H1 (cell line): ENCODE results near the gene PRR23E. TPM values are rescaled to one million over a fixed set of nuclear protein-coding genes. Genes with fewer than 3 reads are reported as not detected.

ENCODE experiments used
- CTCF ChIA-PET: fragments of 300-600 bp; sonication (Branson Sonifier 250); formaldehyde crosslinking; loops from one replicate; lab custom pipeline; 2021; ENCODE audit not compliant: partially characterized antibody; lab: Charles Lee
- POLR2A ChIA-PET: fragments of 300-600 bp; sonication (Branson Sonifier 250); formaldehyde crosslinking; loops from one replicate; lab custom pipeline; 2021; ENCODE audit warnings: inconsistent platforms; ENCODE audit not compliant: partially characterized antibody; lab: Charles Lee
- DNase-seq, 2 experiments: peaks; one replicate each; pipeline versions ENCODE4 v3.0.0 to v3.0.0-alpha.2; 2010 to 2022; ENCODE audit warnings: low spot score in 2 of 2, low read depth in 1 of 2, mixed read lengths in 1 of 2
- FAIRE-seq: peaks from 2 replicates; lab custom pipeline; 2011; peaks lifted over from hg19 to GRCh38; lab: Jason Lieb, UNC
- H2AFZ ChIP-seq: 2 replicates; pipeline ENCODE4 v1.8.1; 2012; ENCODE audit warnings: low read length, inconsistent platforms
- H2AK5ac ChIP-seq: 2 replicates; pipeline ENCODE4 v1.6.1; 2013; ENCODE audit warnings: low read depth, low read length
- H2BK120ac ChIP-seq: replicated peaks from 2 replicates; pipeline ENCODE3; 2013; ENCODE audit warnings: low read depth, low read length, inconsistent platforms
- H2BK12ac ChIP-seq: 2 replicates; pipeline ENCODE4 v1.6.1; 2013; ENCODE audit warnings: low read depth, low read length
- H2BK15ac ChIP-seq: 2 replicates; pipeline ENCODE4 v1.6.1; 2013; ENCODE audit warnings: low read length
- H2BK20ac ChIP-seq: 2 replicates; pipeline ENCODE4 v1.6.1; 2013; ENCODE audit warnings: low read length
- H2BK5ac ChIP-seq: 2 replicates; pipeline ENCODE4 v1.6.1; 2013; ENCODE audit warnings: low read depth, low read length
- H3K14ac ChIP-seq: 2 replicates; pipeline ENCODE4 v1.6.1; 2013; ENCODE audit warnings: inconsistent platforms; ENCODE audit not compliant: insufficient read length
- H3K18ac ChIP-seq: 2 replicates; pipeline ENCODE4 v1.6.1; 2013; ENCODE audit warnings: low read length; ENCODE audit errors: extremely low read depth
- H3K23ac ChIP-seq: 2 replicates; pipeline ENCODE4 v1.6.1; 2013; ENCODE audit warnings: inconsistent platforms; ENCODE audit not compliant: insufficient read length
- H3K23me2 ChIP-seq: 2 replicates; pipeline ENCODE4 v1.6.1; 2013; ENCODE audit warnings: low read depth, low read length
- H3K27ac ChIP-seq: 2 replicates; pipeline ENCODE4 v1.6.1; 2011; ENCODE audit warnings: low read depth, low read length, inconsistent platforms
- H3K27me3 ChIP-seq, 4 experiments: replicated peaks in 1 of 4; 1 replicate in 1 of 4; 2 replicates in 3 of 4; pipeline versions ENCODE4 v1.6.1 to v1.8.1; 2011 to 2013; ENCODE audit warnings: low read length in 3 of 4, mild to moderate bottlenecking in 3 of 4, inconsistent platforms in 2 of 4, mixed read lengths in 2 of 4, moderate library complexity in 1 of 4; ENCODE audit not compliant: control insufficient read depth in 3 of 4, insufficient read depth in 3 of 4; ENCODE audit errors: extremely low read depth in 1 of 4
- H3K36me3 ChIP-seq, 4 experiments: 2 replicates each; pipeline versions ENCODE4 v1.6.1 to v1.8.1; 2011 to 2013; ENCODE audit warnings: mild to moderate bottlenecking in 4 of 4, low read length in 3 of 4, moderate library complexity in 2 of 4, control low read depth in 1 of 4, inconsistent platforms in 1 of 4; ENCODE audit not compliant: insufficient read depth in 4 of 4, control insufficient read depth in 2 of 4
- H3K4ac ChIP-seq: replicated peaks from 2 replicates; pipeline ENCODE3; 2013; ENCODE audit warnings: low read length, low read depth, mixed read lengths, inconsistent platforms; ENCODE audit not compliant: insufficient read length
- H3K4me1 ChIP-seq, 4 experiments: replicated peaks in 1 of 4; 1 replicate in 1 of 4; 2 replicates in 3 of 4; pipeline versions ENCODE4 v1.6.1 to v1.8.1; 2011 to 2013; ENCODE audit warnings: low read length in 3 of 4, inconsistent platforms in 2 of 4, mixed read lengths in 1 of 4; ENCODE audit not compliant: insufficient read depth in 4 of 4, control insufficient read depth in 3 of 4
- H3K4me2 ChIP-seq, 2 experiments: 2 replicates each; pipeline versions ENCODE4 v1.6.1 to v1.8.1; 2011 to 2013; ENCODE audit warnings: low read depth in 2 of 2, low read length in 2 of 2, control low read depth in 1 of 2, inconsistent platforms in 1 of 2, mild to moderate bottlenecking in 1 of 2; ENCODE audit not compliant: insufficient read depth in 1 of 2
- H3K4me3 ChIP-seq, 4 experiments: fragments of 200-600, 300-600 bp in 1 of 4; sonication (generic), shearing (Covaris generic), sonication (Bioruptor Twin) in 1 of 4; 2 replicates each; pipeline versions ENCODE4 v1.5.1 to v1.8.1; 2011 to 2016; ENCODE audit warnings: low read length in 4 of 4, low read depth in 3 of 4, control low read depth in 2 of 4, inconsistent platforms in 2 of 4, mild to moderate bottlenecking in 2 of 4, mixed read lengths in 1 of 4, moderate library complexity in 1 of 4; ENCODE audit not compliant: insufficient read depth in 2 of 4; ENCODE audit errors: extremely low read depth in 1 of 4
- H3K56ac ChIP-seq: replicated peaks from 2 replicates; pipeline ENCODE3; 2013; ENCODE audit warnings: low read depth, mild to moderate bottlenecking, mixed read lengths, low read length, inconsistent platforms; ENCODE audit not compliant: insufficient read length
- H3K79me1 ChIP-seq: 2 replicates; pipeline ENCODE4 v1.6.1; 2013; ENCODE audit warnings: low read depth, low read length, control low read depth
- H3K79me2 ChIP-seq, 2 experiments: 2 replicates each; pipeline versions ENCODE4 v1.6.1 to v1.8.1; 2012 to 2013; ENCODE audit warnings: low read length in 2 of 2, mild to moderate bottlenecking in 2 of 2, inconsistent platforms in 1 of 2; ENCODE audit not compliant: insufficient read depth in 2 of 2, control insufficient read depth in 1 of 2
- H3K9ac ChIP-seq, 4 experiments: replicated peaks in 1 of 4; 1 replicate in 1 of 4; 2 replicates in 3 of 4; pipeline versions ENCODE4 v1.6.1 to v1.8.1; 2011 to 2013; ENCODE audit warnings: low read depth in 3 of 4, low read length in 3 of 4, control low read depth in 2 of 4, mild to moderate bottlenecking in 2 of 4, moderate library complexity in 2 of 4, inconsistent platforms in 1 of 4; ENCODE audit errors: extremely low read depth in 1 of 4
- H3K9me3 ChIP-seq, 2 experiments: 2 replicates each; pipeline versions ENCODE4 v1.6.1 to v1.8.1; 2012 to 2013; ENCODE audit warnings: mild to moderate bottlenecking in 2 of 2, moderate library complexity in 2 of 2, control low read depth in 1 of 2, inconsistent platforms in 1 of 2, low read depth in 1 of 2, low read length in 1 of 2, mixed read lengths in 1 of 2; ENCODE audit not compliant: insufficient read depth in 2 of 2
- H4K20me1 ChIP-seq, 2 experiments: replicated peaks in 1 of 2; 2 replicates each; pipeline versions ENCODE3 to v1.8.1; 2011 to 2013; ENCODE audit warnings: inconsistent platforms in 2 of 2, low read length in 2 of 2, mild to moderate bottlenecking in 1 of 2; ENCODE audit not compliant: insufficient read depth in 2 of 2, control insufficient read depth in 1 of 2
- H4K5ac ChIP-seq: 2 replicates; pipeline ENCODE4 v1.6.1; 2013; ENCODE audit warnings: low read length, low read depth, mixed read lengths, inconsistent platforms; ENCODE audit not compliant: insufficient read length
- H4K8ac ChIP-seq: 2 replicates; pipeline ENCODE4 v1.8.0; 2013; ENCODE audit warnings: mild to moderate bottlenecking, moderate library complexity, low read length, inconsistent platforms; ENCODE audit not compliant: insufficient read depth; ENCODE audit errors: extremely low read depth
- H4K91ac ChIP-seq: replicated peaks from 2 replicates; pipeline ENCODE3; 2013; ENCODE audit warnings: low read length, mixed read lengths, inconsistent platforms; ENCODE audit not compliant: insufficient read length
- ATF2 ChIP-seq: IDR thresholded peaks from 2 replicates; pipeline ENCODE4 v1.6.1; 2012; ENCODE audit warnings: low read length, inconsistent platforms
- CBX5 ChIP-seq: fragments of 300-800, 300-1000 bp; sonication (generic); IDR thresholded peaks from 2 replicates; pipeline ENCODE4 v1.7.1; 2016; ENCODE audit warnings: antibody characterized with exemption, low read length, low read depth
- CEBPB ChIP-seq: IDR thresholded peaks from 2 replicates; pipeline ENCODE4 v1.6.1; 2012; ENCODE audit warnings: low read depth, low read length
- CHD1 ChIP-seq: IDR thresholded peaks from 2 replicates; pipeline ENCODE4 v1.6.1; 2012; ENCODE audit warnings: low read depth, low read length, improper control_type of control experiment
- E2F6 ChIP-seq: IDR thresholded peaks from 2 replicates; pipeline ENCODE4 v1.6.1; 2012; ENCODE audit warnings: inconsistent platforms
- FOSL1 ChIP-seq: IDR thresholded peaks from 2 replicates; pipeline ENCODE4 v1.6.1; 2011; ENCODE audit warnings: mild to moderate bottlenecking, low read depth, low read length, moderate library complexity; ENCODE audit not compliant: insufficient read depth
- PHF8 ChIP-seq: fragments of 200-600 bp; sonication (generic); conservative IDR thresholded peaks from 2 replicates; pipeline ENCODE4 v1.7.1; 2012; ENCODE audit warnings: low read depth, mild to moderate bottlenecking, inconsistent platforms, low read length, moderate library complexity
- RXRA ChIP-seq: IDR thresholded peaks from 2 replicates; pipeline ENCODE4 v1.6.1; 2011; ENCODE audit warnings: low read depth, mild to moderate bottlenecking, low read length, moderate library complexity; ENCODE audit not compliant: insufficient read depth
- SP2 ChIP-seq: IDR thresholded peaks from 2 replicates; pipeline ENCODE4 v1.6.1; 2012; ENCODE audit warnings: mild to moderate bottlenecking, low read length, inconsistent platforms
- TAF1 ChIP-seq: IDR thresholded peaks from 2 replicates; pipeline ENCODE4 v1.6.1; 2011; ENCODE audit warnings: mild to moderate bottlenecking, low read depth, low read length
- TCF12 ChIP-seq: IDR thresholded peaks from 2 replicates; pipeline ENCODE4 v1.6.1; 2011; ENCODE audit warnings: low read depth, mild to moderate bottlenecking, low read length
- WGBS, 2 experiments: shearing (Covaris generic) in 1 of 2; methylation state at CpG; one replicate each; pipeline versions ENCODE4 v1.1.6 to v1.1.7; 2013 to 2015; ENCODE audit warnings: low lambda C conversion rate in 2 of 2, mixed read lengths in 2 of 2, inconsistent platforms in 1 of 2, low coverage in 1 of 2, missing lambda C conversion rate in 1 of 2; ENCODE audit not compliant: insufficient replicate concordance in 2 of 2, insufficient coverage in 1 of 2, insufficient read length in 1 of 2; ENCODE audit errors: extremely low coverage in 1 of 2, missing lambda C conversion rate in 1 of 2; 5-methylcytosine and 5-hydroxymethylcytosine counted together
- polyA plus RNA-seq, 7 experiments: library from polyadenylated mRNA; depleted of rRNA in 3 of 7; stranded (reverse) in 5 of 7; unstranded in 2 of 7; fragments of >200 nt in 5 of 7; fragments of 200-250 nt in 2 of 7; gene quantifications; 1 replicate in 5 of 7; 2 replicates in 1 of 7; 4 replicates in 1 of 7; pipeline versions ENCODE4 v1.2.1 to v1.2.3, GENCODE V29; 2011 to 2013; ENCODE audit warnings: missing spikeins in 2 of 7, mixed read lengths in 2 of 7
- total RNA-seq: library from RNA; stranded (reverse); fragmentation: NEBNext Ultra II Directional; extraction: Animal tissue kit (Norgen Biotek cat#: 25700); gene quantifications from 2 replicates; pipeline ENCODE4 v1.2.1, GENCODE V29; 2021

PRR23E gene
- total and polyA plus RNA-seq, 2 of the 8 experiments (the other 6 are each of a cell fraction or from before 2014, with no cell fraction given), result not detected

- FAIRE-seq (no peak), DNase-seq (no peak)
- Histone ChIP-seq H2BK120ac (no peak overlapping the region), H3K18ac (no peak overlapping the region), H3K14ac (no peak overlapping the region), H3K79me1 (no peaks in the 10 kb centered on the region), H4K5ac (no peak overlapping the region), H3K27me3 (no peaks in the 10 kb centered on the region), H3K4me3 (no peak overlapping the region), H3K36me3 (no peaks in the 10 kb centered on the region), H4K8ac (no peak overlapping the region), H3K4me2 (no peak overlapping the region), H3K79me2 (no peaks in the 10 kb centered on the region), H3K23me2 (no peaks in the 10 kb centered on the region), H3K4ac (no peak overlapping the region), H3K27ac (no peak overlapping the region), H3K9ac (no peak overlapping the region), H2BK5ac (no peak overlapping the region), H2AK5ac (no peak overlapping the region), H4K20me1 (peaks cover 0 to 1% of the 10 kb centered on the region in 2 experiments), H3K23ac (no peak overlapping the region), H4K91ac (no peak overlapping the region), H2AFZ (no peak overlapping the region), H2BK15ac (no peak overlapping the region), H3K56ac (no peak overlapping the region), H2BK20ac (no peak overlapping the region), H2BK12ac (no peak overlapping the region), H3K9me3 (no peaks in the 10 kb centered on the region), H3K4me1 (peaks cover 0 to 3% (median 2%) of the 10 kb centered on the region in 4 experiments; a peak in 5 of 7 replicates)
- ChIA-PET CTCF (interaction anchor here (1.2 kb wide), 1 partner anchor 8 kb away, joined by 3 read pairs; no protein-coding TSS in a partner anchor), POLR2A (interaction anchor here (0.7 kb wide), 1 partner anchor 72 kb away, joined by 3 read pairs; no protein-coding TSS in a partner anchor)
- TF ChIP-seq SP2 (no peak), E2F6 (no peak), CEBPB (no peak), PHF8 (no peak), CHD1 (no peak), FOSL1 (no peak), TAF1 (no peak), RXRA (no peak), CBX5 (no peak), ATF2 (no peak), TCF12 (no peak)
- WGBS, 2 experiments, result 84% methylated on average over 17 of the region's 17 CpGs; no CpG with 5 or more reads in 1 of the 2 experiments
Measured at GRCh38 chr3:127204841-127205582, 12.1 kb downstream of the PRR23E start.
